A549 (cell line): Measurements from ENCODE around the gene RIN3. TPM values are rescaled to one million over a fixed set of nuclear protein-coding genes. Genes with fewer than 3 reads are reported as not detected.

Source experiments
- ATAC-seq, 2 experiments: fragments of 200-7000 bp in 1 of 2; fragments of >200 bp in 1 of 2; cut with Nextera tagmentation in 1 of 2; cut with Tn5 transposase in 1 of 2; 3 replicates each; pipeline versions ENCODE4 v1.8.0 to v1.9.1; 2018 to 2020; ENCODE audit warnings: mild to moderate bottlenecking in 1 of 2, moderate library complexity in 1 of 2
- CTCF ChIA-PET: fragments of 300-600 bp; sonication (Branson Sonifier 250); formaldehyde crosslinking; extraction: SDS; loops from one replicate; lab custom pipeline; 2021; ENCODE audit warnings: antibody characterized with exemption, inconsistent platforms; lab: Yijun Ruan, JAX
- POLR2A ChIA-PET: fragments of 350-600 bp; formaldehyde crosslinking; extraction: SDS; loops from one replicate; lab custom pipeline; 2021; ENCODE audit warnings: antibody characterized with exemption, inconsistent platforms; lab: Yijun Ruan, JAX
- DNase-seq, 2 experiments: peaks; one replicate each; pipeline versions ENCODE4 v3.0.0 to v3.0.0-alpha.2; 2011 to 2016; ENCODE audit warnings: low read depth in 1 of 2, low spot score in 1 of 2
- FAIRE-seq: peaks from 2 replicates; lab custom pipeline; 2011; peaks lifted over from hg19 to GRCh38; lab: Jason Lieb, UNC
- H3K27ac ChIP-seq, 2 experiments: fragments of >200 bp; sonication (Bioruptor Twin); formaldehyde crosslinking; 3 replicates each; pipeline ENCODE4 v1.5.1; 2016 to 2017
- H3K4me1 ChIP-seq: fragments of >200 bp; sonication (Bioruptor Twin); formaldehyde crosslinking; 3 replicates; pipeline ENCODE4 v1.6.1; 2016
- H3K4me2 ChIP-seq: fragments of >200 bp; sonication (Bioruptor Twin); formaldehyde crosslinking; 3 replicates; pipeline ENCODE4 v1.6.1; 2016
- H3K4me3 ChIP-seq: fragments of >200 bp; sonication (Bioruptor Twin); formaldehyde crosslinking; 3 replicates; pipeline ENCODE4 v1.5.1; 2016
- H3K9me3 ChIP-seq: fragments of >200 bp; sonication (Bioruptor Twin); formaldehyde crosslinking; 3 replicates; pipeline ENCODE4 v1.6.1; 2016
- ATOH8 ChIP-seq: fragments of 250-450 bp; sonication (Bioruptor Pico); IDR thresholded peaks from 2 replicates; pipeline ENCODE4 v1.5.0; 2020; ENCODE audit warnings: low read depth, mild to moderate bottlenecking, moderate library complexity
- BHLHE40 ChIP-seq: IDR thresholded peaks from 2 replicates; pipeline ENCODE4 v1.6.1; 2012; ENCODE audit warnings: low read depth, low read length, inconsistent platforms
- CEBPB ChIP-seq, 2 experiments: fragments of >200 bp in 1 of 2; sonication (Bioruptor Twin) in 1 of 2; formaldehyde crosslinking in 1 of 2; IDR thresholded peaks; 2 replicates each; pipeline ENCODE4 v1.6.1; 2012 to 2016
- EP300 ChIP-seq, 2 experiments: fragments of >200 bp; sonication (Bioruptor Twin); formaldehyde crosslinking; IDR thresholded peaks; 2 replicates in 1 of 2; 3 replicates in 1 of 2; pipeline ENCODE4 v1.6.1; 2016 to 2017
- ESRRA ChIP-seq: fragments of 150-350 bp; IDR thresholded peaks from 2 replicates; pipeline ENCODE4 v1.6.1; 2014; ENCODE audit warnings: mild to moderate bottlenecking, low read length, borderline replicate concordance
- HDAC2 ChIP-seq: fragments of 200-600 bp; sonication (generic); IDR thresholded peaks from 2 replicates; pipeline ENCODE4 v1.6.1; 2016
- HES2 ChIP-seq: fragments of >200 bp; sonication (Bioruptor Twin); formaldehyde crosslinking; IDR thresholded peaks from 2 replicates; pipeline ENCODE4 v1.6.1; 2016
- HEYL ChIP-seq: fragments of 250-450 bp; sonication (Bioruptor Pico); IDR thresholded peaks from 2 replicates; pipeline ENCODE4 v1.8.0; 2021; ENCODE audit warnings: mild to moderate bottlenecking, moderate library complexity
- JUNB ChIP-seq: fragments of >200 bp; sonication (Bioruptor Twin); formaldehyde crosslinking; IDR thresholded peaks from 2 replicates; pipeline ENCODE4 v1.6.1; 2016
- KDM1A ChIP-seq: fragments of 200-600 bp; sonication (generic); IDR thresholded peaks from 2 replicates; pipeline ENCODE4 v1.6.1; 2016; ENCODE audit warnings: low read depth, mild to moderate bottlenecking
- MAZ ChIP-seq: fragments of 150-350 bp; IDR thresholded peaks from 2 replicates; pipeline ENCODE4 v1.6.1; 2014; ENCODE audit warnings: antibody characterized with exemption, low read depth, low read length, borderline replicate concordance
- NFE2L2 ChIP-seq: fragments of 150-350 bp; conservative IDR thresholded peaks from 2 replicates; pipeline ENCODE4 v1.6.1; 2014; ENCODE audit warnings: low read length
- NR3C1 ChIP-seq: fragments of >200 bp; sonication (Bioruptor Twin); formaldehyde crosslinking; IDR thresholded peaks from 3 replicates; pipeline ENCODE4 v1.6.1; 2017
- PHF8 ChIP-seq: fragments of 200-600 bp; sonication (generic); IDR thresholded peaks from 2 replicates; pipeline ENCODE4 v1.6.1; 2016; ENCODE audit warnings: low read depth, mild to moderate bottlenecking, antibody characterized with exemption, moderate library complexity, borderline replicate concordance
- RFX5 ChIP-seq: fragments of 450-650 bp; IDR thresholded peaks from 2 replicates; pipeline ENCODE4 v1.7.1; 2014; ENCODE audit warnings: antibody characterized with exemption, mild to moderate bottlenecking, moderate library complexity
- SMC3 ChIP-seq: fragments of >200 bp; sonication (Bioruptor Twin); formaldehyde crosslinking; IDR thresholded peaks from 3 replicates; pipeline ENCODE4 v1.6.1; 2018; ENCODE audit warnings: inconsistent platforms
- USF2 ChIP-seq: fragments of 450-650 bp; IDR thresholded peaks from 2 replicates; pipeline ENCODE4 v1.6.1; 2014; ENCODE audit warnings: antibody characterized with exemption
- ZC3H11A ChIP-seq: fragments of 450-650 bp; IDR thresholded peaks from 2 replicates; pipeline ENCODE4 v1.6.1; 2014; ENCODE audit warnings: antibody characterized with exemption, mild to moderate bottlenecking
- ZFP36 ChIP-seq: fragments of 450-650 bp; IDR thresholded peaks from 2 replicates; pipeline ENCODE4 v1.6.1; 2014; ENCODE audit warnings: borderline replicate concordance; ENCODE audit not compliant: partially characterized antibody
- WGBS: methylation state at CpG from one replicate; pipeline ENCODE4 v1.1.6; 2017; ENCODE audit errors: missing lambda C conversion rate; 5-methylcytosine and 5-hydroxymethylcytosine counted together
- polyA plus RNA-seq, 4 experiments: library from polyadenylated mRNA; depleted of rRNA in 3 of 4; stranded (reverse); fragments of >200 nt; fragmentation: RNase III in 1 of 4; extraction: RNeasy Plus Mini Kit Qiagen cat#74134 plus additional on column Dnase treatment in 1 of 4; gene quantifications; 2 replicates in 3 of 4; 3 replicates in 1 of 4; pipeline ENCODE4 v1.2.3, GENCODE V29; 2011 to 2017
- TF ChIP-seq, protein P1 (sequence below): IDR thresholded peaks from 2 replicates; pipeline ENCODE4 v1.6.1; 2012
- TF ChIP-seq, protein P2 (sequence below): IDR thresholded peaks from 2 replicates; pipeline ENCODE4 v1.6.1; 2012; ENCODE audit warnings: low read depth, borderline replicate concordance

Gene RIN3
- polyA plus RNA-seq, 2 of the 4 experiments (the other 2 are of a cell fraction), result 5.6 to 14.5 TPM

DNA sequence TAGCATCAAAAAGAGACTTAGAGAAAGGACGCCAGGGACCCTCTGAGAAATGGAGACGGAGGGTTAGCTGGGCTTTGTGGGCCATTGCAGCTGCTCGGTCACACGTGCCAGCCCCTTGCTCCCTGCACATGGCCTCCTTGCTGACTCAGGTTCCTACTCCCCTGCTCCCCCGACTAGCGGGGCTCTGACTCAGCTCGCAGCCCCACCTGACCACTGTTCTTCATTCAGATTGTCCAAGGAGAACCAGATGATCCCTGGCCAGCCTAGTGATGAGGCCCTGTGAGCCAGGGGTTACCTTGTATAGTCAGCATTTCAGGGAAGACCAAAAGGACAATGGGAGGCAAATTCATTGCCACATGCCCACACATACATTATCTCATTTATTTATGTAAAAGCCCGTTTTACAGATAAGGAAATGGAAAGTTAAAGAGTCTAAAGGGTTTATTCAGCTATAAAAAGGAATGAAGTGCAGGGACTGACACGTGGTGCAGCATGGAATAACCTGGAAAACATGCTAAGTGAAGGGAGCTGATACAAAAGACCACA is 131.5 kb downstream of the RIN3 start:
- CTCF ChIA-PET, result interaction anchor here (0.9 to 1.3 kb wide), 4 partner anchors 10 to 538 kb away, joined by 3 to 5 read pairs (median 4); no protein-coding TSS in a partner anchor
- no peak overlapping the region for H3K4me3 ChIP-seq
- ATAC-seq, result no peak
- H3K4me1 ChIP-seq, result no peaks in the 10 kb centered on the region; the same call in 2 of the 3 replicates
- TF ChIP-seq PHF8 (no peak), ZC3H11A (no peak), ATOH8 (no peak), NFE2L2 (no peak), HDAC2 (no peak), KDM1A (no peak), MAZ (no peak), SMC3 (no peak), HES2 (no peak), EP300 (IDR thresholded peaks at IDR 0.05) (no peak), CEBPB (IDR thresholded peaks at IDR 0.05) (no peak), HEYL (CRISPR knock-in tag) (no peak), USF2 (no peak), BHLHE40 (no peak), NR3C1 (no peak)
- TF ChIP-seq, protein P1, sequence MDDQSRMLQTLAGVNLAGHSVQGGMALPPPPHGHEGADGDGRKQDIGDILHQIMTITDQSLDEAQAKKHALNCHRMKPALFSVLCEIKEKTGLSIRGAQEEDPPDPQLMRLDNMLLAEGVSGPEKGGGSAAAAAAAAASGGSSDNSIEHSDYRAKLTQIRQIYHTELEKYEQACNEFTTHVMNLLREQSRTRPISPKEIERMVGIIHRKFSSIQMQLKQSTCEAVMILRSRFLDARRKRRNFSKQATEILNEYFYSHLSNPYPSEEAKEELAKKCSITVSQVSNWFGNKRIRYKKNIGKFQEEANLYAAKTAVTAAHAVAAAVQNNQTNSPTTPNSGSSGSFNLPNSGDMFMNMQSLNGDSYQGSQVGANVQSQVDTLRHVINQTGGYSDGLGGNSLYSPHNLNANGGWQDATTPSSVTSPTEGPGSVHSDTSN, result no peak
- TF ChIP-seq, protein P2, sequence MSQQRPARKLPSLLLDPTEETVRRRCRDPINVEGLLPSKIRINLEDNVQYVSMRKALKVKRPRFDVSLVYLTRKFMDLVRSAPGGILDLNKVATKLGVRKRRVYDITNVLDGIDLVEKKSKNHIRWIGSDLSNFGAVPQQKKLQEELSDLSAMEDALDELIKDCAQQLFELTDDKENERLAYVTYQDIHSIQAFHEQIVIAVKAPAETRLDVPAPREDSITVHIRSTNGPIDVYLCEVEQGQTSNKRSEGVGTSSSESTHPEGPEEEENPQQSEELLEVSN, result no peak
- peaks cover 11% of the 10 kb centered on the region; the same call in 2 of the 3 replicates for H3K9me3 ChIP-seq
- no peak overlapping the region for H3K4me2 ChIP-seq
- no peak overlapping the region for H3K27ac ChIP-seq
- no peak for DNase-seq
- POLR2A ChIA-PET, result no interaction called here
- FAIRE-seq, result no peak
- WGBS, result 95% methylated on average over 9 of the region's 9 CpGs

DNA sequence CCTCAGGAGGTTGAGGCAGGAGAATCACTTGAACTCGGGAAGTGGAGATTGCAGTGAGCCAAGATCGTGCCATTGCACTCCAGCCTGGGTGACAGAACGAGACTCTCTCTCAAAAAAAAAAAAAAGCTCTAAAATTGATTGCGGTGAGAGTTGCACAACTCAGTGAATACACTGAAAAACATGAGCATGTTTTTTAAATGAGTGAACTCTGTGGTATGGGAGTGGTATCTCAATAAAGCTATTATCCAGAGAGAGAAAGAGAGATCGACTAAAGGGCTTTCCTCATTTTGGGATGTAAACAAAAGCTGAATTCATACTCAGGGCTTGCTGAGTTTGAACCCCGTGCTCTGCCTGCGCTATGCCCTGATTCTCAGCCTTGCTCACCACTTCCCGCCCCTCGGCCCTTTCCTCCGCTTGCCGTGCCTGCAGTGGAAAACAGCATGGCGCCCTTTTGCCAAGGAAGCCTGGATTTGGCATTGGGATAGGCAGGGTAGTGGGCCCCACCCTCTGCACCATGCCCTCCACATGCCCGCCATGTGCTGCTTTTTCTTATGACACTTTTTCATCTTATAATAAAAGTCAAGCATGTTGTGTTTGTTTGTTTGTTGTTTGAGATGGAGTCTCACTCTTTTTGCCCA is 132.4 kb downstream of the RIN3 start:
- no peak overlapping the region for H3K4me3 ChIP-seq
- peaks cover 11% of the 10 kb centered on the region; the same call in 2 of the 3 replicates for H3K9me3 ChIP-seq
- TF ChIP-seq ZFP36 (no peak), JUNB (no peak), ESRRA (no peak), RFX5 (no peak)
- no peaks in the 10 kb centered on the region; the same call in 2 of the 3 replicates for H3K4me1 ChIP-seq
- DNase-seq (no peak), ATAC-seq (no peak), FAIRE-seq (no peak)
- ChIA-PET POLR2A (no interaction called here), CTCF (interaction anchor here (0.9 to 1.2 kb wide), 3 partner anchors 11 to 41 kb away, joined by 3 to 5 read pairs (median 4); no protein-coding TSS in a partner anchor)
- no peak overlapping the region for H3K27ac ChIP-seq
- H3K4me2 ChIP-seq, result no peak overlapping the region
- WGBS, result 95% methylated on average over 13 of the region's 13 CpGs
